EL (cell line): Measurements from ENCODE around the gene ERICH4.
"Not testable (repeated sequence)": the region's sequence is repeated elsewhere in the genome, so short reads cannot be mapped to it uniquely, and the experiment has no call there.

ENCODE experiments used
- DNase-seq: peaks from one replicate; pipeline ENCODE4 v3.0.0-alpha.2; 2016

The ERICH4 gene

GRCh38 chr19:41479757-41480191 is 36.8 kb downstream of the ERICH4 start:
- no peak for DNase-seq

- DNase-seq: no peak
Observed at GRCh38 chr19:41480336-41480735, 37.4 kb downstream of the ERICH4 start.

- DNase-seq: no peak
Observed at GRCh38 chr19:41484822-41485221, 41.9 kb downstream of the ERICH4 start.

- DNase-seq: not testable (repeated sequence)
Observed at GRCh38 chr19:41486953-41487352, 44.0 kb downstream of the ERICH4 start.

- no peak for DNase-seq
Observed at GRCh38 chr19:41492843-41493242, 49.9 kb downstream of the ERICH4 start.
